K562 (cell line): Measurements from ENCODE around the gene PPIP5K2. TPM values are rescaled to one million over a fixed set of nuclear protein-coding genes. Genes with fewer than 3 reads are reported as not detected.

Source experiments
- ATAC-seq: fragments of 200-7000 bp; cut with Tn5 transposase; 3 replicates; pipeline ENCODE4 v1.9.1; 2020; ENCODE audit warnings: moderate library complexity
- BruUV-seq: library from RNA; stranded (reverse); fragments of 400-500 nt; replicated peaks from 2 replicates; lab custom pipeline; 2021; lab: Mats Ljungman, UMichigan
- CTCF ChIA-PET: fragments of 300-600 bp; formaldehyde crosslinking; extraction: SDS; loops from one replicate; lab custom pipeline; 2021; ENCODE audit warnings: low intra/inter-chr PET ratio; lab: Yijun Ruan, JAX
- POLR2A ChIA-PET: fragments of 300-600, 350-650 bp; sonication (Branson Sonifier 250); formaldehyde crosslinking; extraction: SDS; loops from one replicate; lab custom pipeline; 2021; ENCODE audit warnings: antibody characterized with exemption, inconsistent platforms; lab: Yijun Ruan, JAX
- DNase-seq, 4 experiments: peaks; one replicate each; pipeline versions ENCODE4 v3.0.0 to v3.0.0-alpha.2; 2011 to 2018; ENCODE audit warnings: low spot score in 3 of 4, mixed read lengths in 3 of 4; ENCODE audit errors: extremely low read depth in 1 of 4
- FAIRE-seq: peaks from 2 replicates; lab custom pipeline; 2011; peaks lifted over from hg19 to GRCh38; lab: Jason Lieb, UNC
- H2AFZ ChIP-seq: 2 replicates; pipeline ENCODE4 v1.6.0; 2011; ENCODE audit warnings: low read depth, low read length, control low read depth, inconsistent platforms
- H3K27ac ChIP-seq: fragments of 200-600 bp; 3 replicates; pipeline ENCODE4 v1.8.0; 2011; ENCODE audit warnings: low read depth, mild to moderate bottlenecking, control low read depth, inconsistent platforms, low read length, moderate library complexity, mixed read lengths; ENCODE audit errors: extremely low read depth
- H3K27me3 ChIP-seq, 2 experiments: fragments of 300-600 bp in 1 of 2; 2 replicates in 1 of 2; 3 replicates in 1 of 2; pipeline versions ENCODE4 v1.6.0 to v1.8.0; 2011; ENCODE audit warnings: inconsistent platforms in 2 of 2, low read length in 2 of 2, mild to moderate bottlenecking in 1 of 2, mixed read lengths in 1 of 2, moderate library complexity in 1 of 2; ENCODE audit not compliant: control insufficient read depth in 2 of 2, insufficient read depth in 2 of 2
- H3K36me3 ChIP-seq: fragments of 300-600 bp; 3 replicates; pipeline ENCODE4 v1.8.0; 2011; ENCODE audit warnings: mild to moderate bottlenecking, low read length, inconsistent platforms; ENCODE audit not compliant: control insufficient read depth, insufficient read depth
- H3K4me1 ChIP-seq, 2 experiments: fragments of 200-600 bp in 1 of 2; replicated peaks in 1 of 2; 2 replicates in 1 of 2; 3 replicates in 1 of 2; pipeline versions ENCODE4 v1.5.1 to v1.8.0; 2011; ENCODE audit warnings: inconsistent platforms in 2 of 2, low read length in 2 of 2, mild to moderate bottlenecking in 1 of 2, mixed read lengths in 1 of 2, moderate library complexity in 1 of 2; ENCODE audit not compliant: control insufficient read depth in 2 of 2, insufficient read depth in 2 of 2
- H3K4me2 ChIP-seq: 2 replicates; pipeline ENCODE4 v1.6.1; 2011; ENCODE audit warnings: low read length, control low read depth, inconsistent platforms, mixed read lengths; ENCODE audit not compliant: insufficient read depth
- H3K4me3 ChIP-seq: fragments of 200-600 bp; sonication (generic), shearing (Covaris generic); 2 replicates; pipeline ENCODE4 v1.5.1; 2016; ENCODE audit warnings: control low read depth, inconsistent platforms
- H3K79me2 ChIP-seq: fragments of 200-600 bp; 3 replicates; pipeline ENCODE4 v1.8.0; 2011; ENCODE audit warnings: low read length, inconsistent platforms; ENCODE audit not compliant: control insufficient read depth, insufficient read depth
- H3K9ac ChIP-seq, 2 experiments: 2 replicates each; pipeline versions ENCODE4 v1.6.0 to v1.6.1; 2011; ENCODE audit warnings: low read depth in 2 of 2, low read length in 2 of 2, control low read depth in 1 of 2, inconsistent platforms in 1 of 2, mild to moderate bottlenecking in 1 of 2, mixed read lengths in 1 of 2; ENCODE audit not compliant: insufficient read depth in 1 of 2
- H3K9me1 ChIP-seq: one replicate; pipeline ENCODE4 v1.6.0; 2011; ENCODE audit warnings: inconsistent platforms, mild to moderate bottlenecking, low read length, moderate library complexity; ENCODE audit not compliant: control insufficient read depth, insufficient read depth
- H3K9me3 ChIP-seq: replicated peaks from 2 replicates; pipeline ENCODE4 v1.5.1; 2011; ENCODE audit warnings: low read depth, low read length, inconsistent platforms; ENCODE audit not compliant: control insufficient read depth, insufficient read depth
- H4K20me1 ChIP-seq: replicated peaks from 2 replicates; pipeline ENCODE4 v1.6.1; 2011; ENCODE audit warnings: low read length, inconsistent platforms, mixed read lengths; ENCODE audit not compliant: control insufficient read depth, insufficient read depth
- EGR1 ChIP-seq: fragments of 450-650 bp; conservative IDR thresholded peaks from 2 replicates; pipeline ENCODE4 v1.6.1; 2017; ENCODE audit warnings: mild to moderate bottlenecking
- ELF1 ChIP-seq: fragments of 200-800 bp; sonication (Bioruptor generic); IDR thresholded peaks from 2 replicates; pipeline ENCODE4 v1.6.1; 2016; ENCODE audit warnings: missing genetic modification characterization, missing compliant biosample characterization
- MBD2 ChIP-seq: sonication (generic); IDR thresholded peaks from 2 replicates; pipeline ENCODE4 v1.6.1; 2016; ENCODE audit warnings: low read depth, borderline replicate concordance
- NCOA6 ChIP-seq: fragments of 450-650 bp; IDR thresholded peaks from 2 replicates; pipeline ENCODE4 v1.6.1; 2017; ENCODE audit warnings: mild to moderate bottlenecking
- POLR2A ChIP-seq: fragments of 450-650 bp; conservative IDR thresholded peaks from 2 replicates; pipeline ENCODE4 v1.6.1; 2016
- POLR2AphosphoS5 ChIP-seq: IDR thresholded peaks from 2 replicates; pipeline ENCODE4 v1.6.1; 2011; ENCODE audit warnings: mild to moderate bottlenecking, low read depth, low read length, moderate library complexity; ENCODE audit not compliant: control insufficient read depth, insufficient read depth
- PRMT5 ChIP-seq: sonication (generic); formaldehyde crosslinking; IDR thresholded peaks from 2 replicates; pipeline ENCODE4 v1.5.0; 2020; ENCODE audit warnings: missing genetic modification reagents
- PURB ChIP-seq: sonication (generic); formaldehyde crosslinking; IDR thresholded peaks from 2 replicates; pipeline ENCODE4 v1.9.0; 2021; ENCODE audit warnings: low read depth, mild to moderate bottlenecking, missing genetic modification reagents
- RBFOX2 ChIP-seq: fragments of 200-400 bp; formaldehyde crosslinking; IDR thresholded peaks from 2 replicates; pipeline ENCODE4 v1.6.1; 2017; ENCODE audit warnings: low read depth, mild to moderate bottlenecking, low read length, moderate library complexity
- SMAD4 ChIP-seq: fragments of 250-450 bp; sonication (Bioruptor Pico); conservative IDR thresholded peaks from 2 replicates; pipeline ENCODE4 v1.8.0; 2021; ENCODE audit warnings: inconsistent platforms, mild to moderate bottlenecking, moderate library complexity
- USF2 ChIP-seq: sonication (generic); formaldehyde crosslinking; IDR thresholded peaks from 2 replicates; pipeline ENCODE4 v1.5.0; 2020; ENCODE audit warnings: missing genetic modification reagents
- ZBTB1 ChIP-seq: sonication (generic); formaldehyde crosslinking; IDR thresholded peaks from 2 replicates; pipeline ENCODE4 v1.8.1; 2023; ENCODE audit warnings: missing genetic modification reagents, low read depth, mild to moderate bottlenecking, borderline replicate concordance
- ZKSCAN1 ChIP-seq: fragments of 150-350 bp; IDR thresholded peaks from 2 replicates; pipeline ENCODE4 v1.6.1; 2016; ENCODE audit warnings: low read depth, low read length
- ZMIZ1 ChIP-seq, 2 experiments: fragments of 150-350 bp in 1 of 2; IDR thresholded peaks; 2 replicates each; pipeline ENCODE4 v1.6.1; 2012 to 2016; ENCODE audit warnings: low read depth in 2 of 2, low read length in 2 of 2, mild to moderate bottlenecking in 1 of 2, moderate library complexity in 1 of 2
- ZNF778 ChIP-seq: fragments of 450-650 bp; formaldehyde crosslinking; IDR thresholded peaks from 2 replicates; pipeline ENCODE4 v1.4.0; 2020; ENCODE audit warnings: mild to moderate bottlenecking, moderate library complexity
- ZZZ3 ChIP-seq: fragments of 450-650 bp; IDR thresholded peaks from 2 replicates; pipeline ENCODE4 v1.6.1; 2016; ENCODE audit warnings: antibody characterized with exemption, mild to moderate bottlenecking, moderate library complexity
- WGBS: fragments of 100-300 bp; shearing (Covaris generic); methylation state at CpG from one replicate; pipeline ENCODE4 v1.1.6; 2016; ENCODE audit warnings: low coverage, mixed read lengths; ENCODE audit not compliant: insufficient coverage; ENCODE audit errors: missing lambda C conversion rate; 5-methylcytosine and 5-hydroxymethylcytosine counted together
- in situ Hi-C: fragments of 300-500 bp; cut with MboI; formaldehyde crosslinking; loops from 4 replicates; pipeline ENCODE4 v1.15.0; 2018; ENCODE audit warnings: inconsistent platforms, mixed read lengths
- intact Hi-C: fragments of 100-400 bp; cut with micrococcal nuclease; formaldehyde crosslinking; loops from 2 replicates; pipeline ENCODE4 v1.14.2; 2022
- polyA plus RNA-seq, 8 experiments: library from polyadenylated mRNA; depleted of rRNA in 4 of 8; stranded (reverse) in 5 of 8; unstranded in 3 of 8; fragments of >200 nt; fragmentation: Nextera tagmentation in 2 of 8; fragmentation: Illumina TruSeq in 1 of 8; extraction: Ambion mirVana in 2 of 8; extraction: Trizol in 1 of 8; gene quantifications; 2 replicates each; pipeline versions ENCODE4 v1.2.1 to v1.2.3, GENCODE V29; 2011 to 2014; ENCODE audit warnings: inconsistent platforms in 1 of 8, missing spikeins in 1 of 8
- total RNA-seq, 7 experiments: library from RNA; depleted of rRNA in 6 of 7; stranded (reverse); fragments of >200 nt in 6 of 7; fragmentation: Illumina TruSeq in 2 of 7; extraction: Trizol in 2 of 7; gene quantifications; 2 replicates each; pipeline versions ENCODE4 v1.2.1 to v1.2.3, GENCODE V29; 2011 to 2021; ENCODE audit warnings: low replicate concordance in 1 of 7

Gene PPIP5K2
- total and polyA plus RNA-seq, 9 of the 15 experiments (the other 6 are each of a cell fraction or from before 2014, with no cell fraction given), result 39.4 to 150 (median 99.1) TPM

GRCh38 chr5:103258368-103258956 is 138.4 kb downstream of the PPIP5K2 start, which contains the start of gene MACIR (continued):
- TF ChIP-seq ZMIZ1 (IDR thresholded peaks at IDR 0.05; ENCODE audit: low read depth in 2 of 2, low read length in 2 of 2) (no peak), NCOA6 (no peak), POLR2AphosphoS5 (peak; percentile 49)
- TF ChIP-seq, all 486 proteins: peak for 48

DNA sequence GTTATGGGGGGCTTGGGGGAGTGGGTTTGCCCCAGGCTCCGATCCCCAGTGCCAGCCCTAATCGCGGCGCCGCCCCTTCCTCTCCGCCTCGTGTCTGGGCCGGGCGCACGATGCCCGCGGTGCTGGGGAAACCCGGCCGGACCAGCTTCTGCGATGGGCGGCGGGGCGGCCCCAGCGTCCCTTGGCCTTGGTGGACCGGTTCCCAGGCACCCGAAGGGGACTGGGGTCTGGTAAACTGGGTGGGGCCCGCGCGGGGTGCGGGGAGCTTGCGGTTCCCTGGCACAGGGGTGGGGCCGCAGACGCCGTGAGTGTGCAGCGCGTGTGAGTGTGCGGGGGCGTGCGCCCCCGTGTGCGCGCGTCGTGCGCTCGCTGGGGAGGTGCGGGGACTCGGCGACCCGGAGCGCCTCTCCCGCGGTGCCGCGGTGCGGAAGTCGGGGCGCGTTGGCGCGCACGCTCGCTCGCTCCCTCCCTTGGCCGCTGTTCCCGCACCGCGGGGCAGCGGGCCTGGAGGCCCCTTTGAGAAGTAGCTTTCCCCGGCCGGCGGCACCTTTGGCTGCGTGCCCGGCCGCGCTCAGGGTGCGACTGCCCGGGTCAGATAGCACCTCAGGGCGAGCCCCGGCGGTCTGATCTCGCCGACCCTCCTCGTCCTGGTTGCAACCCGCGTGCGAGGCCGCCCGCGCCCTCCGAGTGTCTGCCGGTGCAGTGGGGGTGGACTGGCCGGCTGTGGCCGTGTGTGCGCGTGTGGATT is 139.0 kb downstream of the PPIP5K2 start:
- no peaks in the 10 kb centered on the region for H3K9me3 ChIP-seq
- no peaks in the 10 kb centered on the region for H3K36me3 ChIP-seq
- BruUV-seq, result no TSS peak
- CTCF ChIA-PET, result no interaction called here
- POLR2A ChIA-PET, result interaction anchor here (0.6 to 2.1 kb wide), 4 partner anchors 9 to 1330 kb away, joined by 3 to 7 read pairs (median 6); no protein-coding TSS in a partner anchor
- peak overlapping the region; percentile 75 to 93 for H3K9ac ChIP-seq
- peak overlapping the region; percentile 86 for H3K4me3 ChIP-seq
- in situ Hi-C loops, result no loop called here
- H3K9me1 ChIP-seq, result no peaks in the 10 kb centered on the region
- H3K27ac ChIP-seq, result peak overlapping the region; percentile 83
- H3K4me2 ChIP-seq, result peak overlapping the region; percentile 88
- H4K20me1 ChIP-seq, result no peaks in the 10 kb centered on the region
- intact Hi-C loops, result loop anchor here (2.0 to 10.0 kb wide), 2 partner anchors 138 to 306 kb away; partner anchors contain the start of genes GIN1, NUDT12 and PPIP5K2
- ATAC-seq (peak; percentile 73), FAIRE-seq (no peak), DNase-seq (peak; percentile 67 to 81 (median 71))
- peaks cover 12 to 27% of the 10 kb centered on the region in 2 experiments; a peak in 4 of 5 replicates for H3K4me1 ChIP-seq
- H2AFZ ChIP-seq, result peak overlapping the region; percentile 84
- WGBS, result 2% methylated on average over 28 of the region's 91 CpGs
- H3K27me3 ChIP-seq, result no peaks in the 10 kb centered on the region
- H3K79me2 ChIP-seq, result peaks cover 55% of the 10 kb centered on the region
- TF ChIP-seq RBFOX2, result peak; percentile 82
- TF ChIP-seq ZNF778 (CRISPR knock-in tag), result no peak
- 0 out of 2 replicates have a peak, but pooled peaks have one; percentile 18 for TF ChIP-seq ZKSCAN1
- no peak for TF ChIP-seq ZZZ3
- TF ChIP-seq POLR2A, result 0 out of 2 replicates have a peak, but pooled peaks have one; percentile 15
- TF ChIP-seq USF2 (CRISPR knock-in tag), result no peak
- peak; percentile 29; the same call in 1 of the 2 replicates for TF ChIP-seq SMAD4
- no peak for TF ChIP-seq PURB
- peak; percentile 82 for TF ChIP-seq ZBTB1
- TF ChIP-seq EGR1, result peak; percentile 85
- TF ChIP-seq ELF1 (tag), result no peak; the same call in 1 of the 2 replicates
- no peak for TF ChIP-seq PRMT5
- peak; percentile 51; the same call in 1 of the 2 replicates for TF ChIP-seq MBD2
